Frontal cortex (tissue), 4 donors: ENCODE measurements around the gene RPS2. TPM values are rescaled to one million over a fixed set of nuclear protein-coding genes. Genes with fewer than 3 reads are reported as not detected.

Source experiments
- DNase-seq, 2 donors: peaks; one replicate each; pipeline ENCODE4 v3.0.0; 2012; ENCODE audit warnings: low spot score in 2 of 2
- FAIRE-seq: peaks from 2 replicates; lab custom pipeline; 2012; peaks lifted over from hg19 to GRCh38; lab: Jason Lieb, UNC
- total RNA-seq: library from RNA; depleted of rRNA; stranded (reverse); fragments of >200 nt; gene quantifications from one replicate; pipeline ENCODE4 v1.2.3, GENCODE V29; 2014
- donor health status: control.
- donor health status: control.
- donor health status: control.

RPS2 gene
- total RNA-seq, 1 donor from 2014 or later, result 1,930 TPM

DNA sequence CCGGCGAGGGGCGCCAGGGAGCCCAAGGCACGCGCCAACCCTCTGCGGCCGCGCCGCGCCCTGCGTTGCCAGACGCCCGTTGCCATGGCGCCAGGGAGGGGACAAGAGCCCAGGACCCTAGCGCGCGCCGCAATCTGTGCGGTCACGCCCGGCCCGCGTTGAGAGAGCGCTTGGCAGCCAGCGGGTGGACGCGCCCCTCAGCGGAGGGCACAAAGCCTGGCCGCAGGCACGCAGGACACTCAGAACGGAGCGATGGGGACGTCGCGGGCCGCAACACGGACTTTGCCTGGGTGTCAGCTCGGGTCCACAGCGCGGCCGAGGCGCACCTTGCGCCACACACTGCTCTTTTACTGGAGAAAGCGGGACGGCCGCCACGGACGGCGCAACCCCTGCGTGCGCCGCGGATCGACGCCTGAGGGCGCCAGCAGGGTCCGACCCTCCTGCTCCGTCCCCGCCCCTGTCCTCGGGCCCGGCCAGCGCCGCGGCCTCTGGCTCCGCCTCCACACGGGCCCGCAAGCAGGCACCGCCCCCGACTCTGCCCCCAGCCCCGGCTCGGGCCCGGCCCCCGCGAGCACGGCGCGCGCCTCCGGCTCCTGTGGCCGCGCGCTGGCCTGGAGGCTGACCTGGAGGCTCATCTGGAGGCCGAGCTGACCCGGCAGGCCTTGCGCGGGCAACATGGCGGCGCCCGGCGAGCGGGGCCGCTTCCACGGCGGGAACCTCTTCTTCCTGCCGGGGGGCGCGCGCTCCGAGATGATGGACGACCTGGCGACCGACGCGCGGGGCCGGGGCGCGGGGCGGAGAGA is 19.1 kb upstream of the RPS2 start, which contains the start of gene GFER:
Gene GFER, plus strand, starts transcription at position 650 of the 803 bp plus-strand sequence. Its CDS starts 26 bp downstream, at position 676.
- FAIRE-seq (no peak), DNase-seq (peak; percentile 100)

DNA sequence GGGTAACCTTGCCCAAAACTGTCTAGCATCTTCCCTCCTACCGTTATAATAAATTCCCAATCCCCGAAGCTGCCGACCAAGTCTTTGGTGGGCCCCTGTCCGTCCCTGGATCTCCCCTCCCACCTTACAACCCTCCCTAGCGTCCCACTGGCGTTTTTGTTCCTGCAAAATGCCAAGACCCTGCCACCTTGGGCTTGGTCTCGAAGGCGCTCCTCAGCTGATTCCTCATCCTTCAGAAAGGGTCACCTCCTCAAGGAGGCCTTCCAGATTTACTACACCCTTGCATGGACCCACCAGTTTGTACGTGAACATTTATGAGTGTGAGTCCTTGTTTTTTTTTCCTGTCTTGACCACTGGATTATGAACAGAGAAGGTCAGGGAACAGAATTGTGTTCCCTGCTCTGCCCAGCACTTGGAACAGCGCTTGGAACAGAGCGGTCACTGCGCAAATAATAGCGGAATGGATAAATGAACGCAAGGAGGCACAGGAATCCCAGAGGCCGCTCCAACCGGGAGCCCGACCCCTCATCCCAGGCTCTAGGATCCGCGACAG is 18.4 kb upstream of the RPS2 start:
- FAIRE-seq, result no peak

DNA sequence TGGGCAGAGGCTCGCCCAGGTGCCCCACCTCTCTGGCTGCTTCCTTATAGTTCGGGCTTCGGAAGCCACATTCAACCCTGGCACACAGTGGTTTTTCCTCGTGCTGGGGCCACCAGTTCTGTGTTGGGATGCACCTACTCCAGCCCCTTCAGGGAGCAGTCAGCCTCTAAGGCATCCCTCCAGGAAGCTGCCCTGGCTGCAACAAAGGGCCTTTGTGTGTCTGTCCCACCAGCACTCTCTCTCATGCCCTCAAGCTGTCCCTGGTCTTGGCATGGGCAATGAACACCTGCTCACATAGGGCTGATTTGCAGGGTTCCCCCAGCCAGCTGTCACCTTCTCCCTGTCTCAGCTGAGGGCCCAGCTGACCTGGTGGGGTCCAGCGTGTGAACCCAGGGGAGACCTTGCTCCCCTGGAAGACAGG is 17.4 kb upstream of the RPS2 start:
- FAIRE-seq (no peak), DNase-seq (peak in 1 of 2 donors; percentile 67)

More for the DNA sequence above, 18.4 kb upstream of the RPS2 start:
- no peak for DNase-seq

DNA sequence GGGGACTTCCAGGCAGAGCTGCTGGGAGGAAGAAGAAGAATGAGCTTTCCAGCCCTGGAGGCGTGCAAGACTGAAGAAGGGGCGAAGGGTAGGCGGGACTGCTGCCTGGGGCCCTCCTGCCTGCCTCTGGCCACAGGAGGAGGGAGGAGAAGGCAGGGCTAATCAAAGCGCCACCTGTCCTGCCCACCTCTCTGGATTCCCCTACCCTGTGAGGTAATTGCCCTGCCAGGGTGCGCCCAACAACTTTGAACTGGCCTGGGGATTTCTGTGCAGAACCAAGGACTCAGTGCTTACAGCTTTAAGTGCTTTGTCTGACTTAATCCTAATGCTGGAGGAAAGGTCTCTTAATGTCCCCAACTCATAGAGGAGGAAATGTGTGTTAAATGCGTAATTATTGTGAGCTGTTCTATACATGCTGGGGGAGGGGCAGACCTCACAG is 16.8 kb upstream of the RPS2 start, which contains the start of gene NOXO1:
Gene NOXO1, minus strand, starts transcription at position 72 of the 439 bp plus-strand sequence. CDS start 290 bp downstream, outside the sequence.
- FAIRE-seq (no peak), DNase-seq (no peak)

DNA sequence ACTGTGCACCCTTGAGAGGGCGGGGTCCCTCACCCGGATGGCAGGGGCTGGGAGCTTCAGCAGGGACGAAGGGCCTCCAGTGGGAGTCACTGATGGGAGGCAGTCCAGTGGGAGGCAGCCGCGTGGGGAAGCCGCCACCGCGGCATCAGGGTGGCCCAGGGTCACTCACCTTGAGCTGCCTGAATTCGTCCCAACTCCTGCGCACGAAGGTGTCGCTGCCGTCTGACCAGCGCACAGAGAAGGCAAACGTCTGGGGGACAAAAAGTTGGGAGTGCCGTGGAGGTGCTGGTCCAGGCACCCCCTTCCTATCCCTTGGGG is 16.1 kb upstream of the RPS2 start:
- FAIRE-seq, result no peak

DNA sequence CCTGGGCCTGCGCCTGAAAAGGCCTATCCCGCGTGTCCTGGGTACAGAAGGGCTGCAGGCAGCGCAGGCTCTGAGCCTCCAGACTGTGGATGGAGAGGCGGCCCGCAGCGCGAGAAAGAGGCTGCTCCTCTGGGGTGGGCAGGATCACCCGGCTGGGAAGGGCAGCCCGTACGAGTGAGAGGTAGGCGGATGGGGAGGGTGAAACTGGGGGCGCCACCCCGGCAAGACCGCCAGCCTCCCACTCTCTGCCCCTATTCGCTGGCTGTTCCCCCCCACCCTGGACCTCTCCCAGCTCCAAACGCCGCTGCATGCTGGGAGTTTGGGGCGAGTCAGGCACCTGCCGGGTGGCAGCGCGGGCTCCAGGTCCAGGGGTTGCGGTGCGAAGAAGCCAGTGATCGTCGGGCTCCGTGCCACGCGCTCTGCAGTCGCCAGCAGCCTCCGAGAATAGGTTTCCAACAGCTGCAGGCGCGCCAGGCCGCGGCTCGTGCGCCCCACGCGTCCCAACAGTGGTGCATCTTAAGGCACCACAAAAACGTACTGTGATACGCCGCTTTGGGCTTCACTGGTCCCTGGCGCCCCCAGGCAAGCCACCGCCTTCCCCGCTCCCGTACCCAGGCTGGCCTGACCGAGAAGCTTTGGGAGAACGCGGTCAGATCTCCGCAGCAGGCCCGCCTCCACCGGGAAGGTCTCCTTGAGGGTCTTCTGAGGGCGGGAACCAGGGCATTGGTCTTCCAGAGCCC is 15.6 kb upstream of the RPS2 start:
- DNase-seq, result no peak
- FAIRE-seq, result no peak

More for the DNA sequence above, 16.1 kb upstream of the RPS2 start:
- DNase-seq, result no peak

DNA sequence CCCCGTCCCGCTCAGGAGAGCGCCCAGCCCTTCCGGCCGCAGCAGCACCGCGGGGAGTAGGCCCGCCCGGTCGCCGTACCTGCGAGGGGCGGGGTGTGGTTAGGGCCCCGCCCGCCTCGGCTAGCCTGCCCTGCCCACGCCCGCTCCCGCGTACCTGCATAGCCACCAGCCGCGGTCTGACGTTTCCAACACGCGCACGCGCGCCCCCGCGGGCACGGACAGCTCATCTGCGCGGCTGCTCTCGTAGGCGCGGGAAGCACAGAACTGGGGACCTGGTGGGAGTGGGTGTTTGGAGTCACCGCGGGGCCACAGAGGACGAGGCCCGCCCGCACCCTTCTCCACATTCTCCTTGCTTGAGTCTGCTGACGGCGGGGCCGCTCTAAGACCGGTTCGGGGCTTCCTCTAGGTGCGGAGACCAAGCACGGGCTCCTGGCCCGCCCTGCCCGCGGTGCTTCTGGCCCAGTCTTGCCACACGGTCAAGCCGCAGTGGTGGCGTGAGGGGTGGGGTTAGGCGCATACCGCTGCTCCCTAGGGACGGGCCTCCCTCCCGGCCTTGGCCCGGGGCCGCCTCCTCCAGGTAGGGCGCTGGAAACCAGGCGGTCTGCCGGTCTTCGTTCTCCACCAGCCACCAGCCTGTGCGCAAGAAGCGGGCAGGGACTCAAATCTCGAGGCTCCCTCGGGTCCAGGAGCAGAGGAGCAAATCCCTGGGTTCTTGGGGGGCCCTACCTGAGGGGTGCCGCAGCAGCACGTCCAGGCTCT is 14.8 kb upstream of the RPS2 start:
- no peak for DNase-seq
- no peak for FAIRE-seq

DNA sequence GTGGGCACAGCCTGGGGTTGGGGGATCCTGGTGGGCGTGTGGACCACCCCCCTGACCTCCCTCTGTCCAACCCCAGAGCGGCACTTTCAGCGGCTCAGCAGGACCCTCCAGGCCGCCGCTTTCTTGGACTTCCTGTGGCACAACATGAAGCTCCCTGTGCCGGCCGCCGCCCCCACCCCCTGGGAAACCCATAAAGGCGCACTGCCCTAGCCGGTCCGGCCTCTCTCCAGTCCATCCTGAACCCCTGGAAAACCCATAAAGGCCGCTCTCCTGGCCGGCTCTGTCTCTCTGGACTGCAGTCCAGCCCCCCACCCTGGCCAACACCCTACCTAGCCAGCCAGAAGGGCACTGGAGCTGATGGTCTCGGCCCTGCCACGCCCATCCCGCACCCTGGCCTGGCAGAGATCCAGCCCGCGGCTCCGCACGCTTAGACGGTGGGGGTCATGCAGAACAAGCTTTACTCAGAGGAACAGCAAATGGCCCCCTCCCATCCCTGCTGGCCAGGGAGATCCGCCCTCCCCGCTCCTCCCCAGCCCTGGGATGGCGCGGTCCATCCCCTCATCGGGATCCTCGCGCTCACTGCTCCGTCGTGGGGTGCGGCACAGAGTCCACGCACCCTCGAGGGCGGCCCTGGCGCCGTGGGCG is 14.0 kb upstream of the RPS2 start:
- no peak for FAIRE-seq

DNA sequence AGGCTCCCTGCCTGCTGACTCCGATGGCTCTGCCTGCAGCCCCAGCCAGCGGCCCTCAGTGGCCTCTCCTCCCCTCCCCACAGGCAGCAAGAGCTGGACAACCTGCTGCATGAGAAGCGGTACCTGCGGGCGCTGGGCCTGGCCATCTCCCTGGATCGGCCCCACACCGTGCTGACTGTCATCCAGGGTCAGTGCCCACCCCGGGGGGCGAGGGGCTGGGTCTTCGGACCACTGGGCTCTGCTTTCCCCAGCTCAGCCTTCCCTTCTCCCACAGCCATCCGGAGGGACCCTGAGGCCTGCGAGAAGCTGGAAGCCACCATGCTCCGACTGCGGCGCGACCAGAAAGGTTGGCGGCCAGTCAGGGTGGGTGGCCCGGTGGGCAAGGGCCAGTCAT is 13.2 kb upstream of the RPS2 start:
- no peak for FAIRE-seq

More for the DNA sequence above, 14.0 kb upstream of the RPS2 start:
- DNase-seq, result no peak

DNA sequence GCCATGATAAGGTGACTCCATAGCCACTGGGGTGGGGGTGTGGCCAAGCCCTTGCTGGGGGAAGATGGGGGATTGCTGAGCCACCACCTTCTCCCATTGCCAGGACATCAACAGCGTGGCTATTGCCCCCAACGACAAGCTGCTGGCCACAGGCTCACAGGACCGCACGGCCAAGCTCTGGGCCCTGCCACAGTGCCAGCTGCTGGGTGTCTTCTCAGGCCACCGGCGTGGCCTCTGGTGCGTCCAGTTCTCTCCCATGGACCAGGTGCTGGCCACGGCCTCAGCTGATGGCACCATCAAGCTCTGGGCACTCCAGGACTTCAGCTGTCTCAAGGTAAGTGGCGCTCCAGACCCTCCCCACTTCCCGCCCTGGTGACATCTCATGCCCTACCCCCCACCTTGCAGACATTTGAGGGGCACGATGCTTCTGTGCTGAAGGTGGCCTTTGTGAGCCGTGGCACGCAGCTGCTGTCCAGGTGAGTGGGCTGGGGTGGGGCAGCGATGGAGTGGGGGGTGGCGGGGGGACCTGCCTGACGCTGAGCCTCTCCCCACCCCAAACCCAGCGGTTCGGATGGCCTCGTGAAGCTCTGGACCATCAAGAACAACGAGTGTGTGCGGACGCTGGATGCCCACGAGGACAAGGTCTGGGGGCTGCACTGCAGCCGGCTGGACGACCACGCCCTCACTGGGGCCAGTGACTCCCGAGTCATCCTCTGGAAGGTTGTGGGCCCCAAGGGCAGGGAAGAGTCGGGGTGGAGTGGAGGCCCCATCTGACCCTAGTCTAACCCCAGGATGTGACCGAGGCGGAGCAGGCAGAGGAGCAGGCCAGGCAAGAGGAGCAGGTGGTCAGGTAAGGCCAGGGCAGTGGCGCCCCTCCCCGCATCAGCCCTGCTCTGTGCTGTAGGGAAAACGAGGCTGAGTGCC is 12.6 kb upstream of the RPS2 start:
- FAIRE-seq, result no peak
- DNase-seq, result no peak

More for the DNA sequence above, 13.2 kb upstream of the RPS2 start:
- DNase-seq, result no peak

DNA sequence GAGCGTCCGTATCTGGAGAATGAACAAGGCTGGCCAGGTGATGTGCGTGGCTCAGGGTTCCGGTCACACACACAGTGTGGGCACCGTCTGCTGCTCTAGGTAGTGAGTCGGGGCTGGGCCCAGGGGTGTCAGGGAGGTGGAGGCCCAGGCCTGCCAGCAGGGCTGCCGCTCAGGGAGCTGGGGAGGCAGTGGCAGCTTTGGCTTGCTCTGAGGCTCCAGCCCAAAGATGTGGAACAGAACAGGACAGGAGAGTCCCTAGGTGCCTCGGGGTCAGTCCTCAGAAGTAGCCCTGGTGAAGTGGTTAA is 11.5 kb upstream of the RPS2 start:
- DNase-seq (no peak), FAIRE-seq (no peak)

DNA sequence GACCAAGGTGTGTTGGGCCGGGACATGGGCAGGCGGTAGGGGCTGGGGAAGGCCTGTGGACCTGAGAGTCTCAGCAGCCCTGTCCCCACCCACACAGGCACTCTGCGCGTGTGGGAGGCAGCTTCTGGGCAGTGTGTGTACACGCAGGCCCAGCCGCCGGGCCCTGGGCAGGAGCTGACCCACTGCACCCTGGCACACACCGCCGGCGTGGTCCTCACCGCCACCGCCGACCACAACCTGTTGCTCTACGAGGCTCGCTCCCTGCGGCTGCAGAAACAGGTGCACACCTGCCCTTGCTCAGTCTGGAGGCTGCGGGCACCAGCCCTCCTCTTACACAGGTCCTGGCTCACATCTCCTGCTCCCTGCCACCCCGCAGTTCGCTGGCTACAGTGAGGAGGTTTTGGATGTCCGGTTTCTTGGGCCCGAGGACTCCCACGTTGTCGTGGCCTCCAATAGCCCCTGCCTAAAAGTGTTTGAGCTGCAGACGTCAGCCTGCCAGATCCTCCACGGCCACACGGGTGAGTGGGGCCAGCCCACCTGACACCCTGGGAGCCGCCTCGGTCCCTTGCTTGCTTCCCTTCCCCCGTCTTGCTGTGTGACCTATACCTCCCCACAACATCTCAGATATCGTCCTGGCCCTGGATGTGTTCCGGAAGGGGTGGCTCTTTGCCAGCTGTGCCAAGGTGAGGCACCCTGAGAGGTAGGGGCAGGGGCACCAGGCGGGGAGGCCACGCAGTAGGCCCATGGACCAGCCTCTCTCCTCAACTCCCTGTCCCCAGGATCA is 11.0 kb upstream of the RPS2 start:
- FAIRE-seq, result no peak

DNA sequence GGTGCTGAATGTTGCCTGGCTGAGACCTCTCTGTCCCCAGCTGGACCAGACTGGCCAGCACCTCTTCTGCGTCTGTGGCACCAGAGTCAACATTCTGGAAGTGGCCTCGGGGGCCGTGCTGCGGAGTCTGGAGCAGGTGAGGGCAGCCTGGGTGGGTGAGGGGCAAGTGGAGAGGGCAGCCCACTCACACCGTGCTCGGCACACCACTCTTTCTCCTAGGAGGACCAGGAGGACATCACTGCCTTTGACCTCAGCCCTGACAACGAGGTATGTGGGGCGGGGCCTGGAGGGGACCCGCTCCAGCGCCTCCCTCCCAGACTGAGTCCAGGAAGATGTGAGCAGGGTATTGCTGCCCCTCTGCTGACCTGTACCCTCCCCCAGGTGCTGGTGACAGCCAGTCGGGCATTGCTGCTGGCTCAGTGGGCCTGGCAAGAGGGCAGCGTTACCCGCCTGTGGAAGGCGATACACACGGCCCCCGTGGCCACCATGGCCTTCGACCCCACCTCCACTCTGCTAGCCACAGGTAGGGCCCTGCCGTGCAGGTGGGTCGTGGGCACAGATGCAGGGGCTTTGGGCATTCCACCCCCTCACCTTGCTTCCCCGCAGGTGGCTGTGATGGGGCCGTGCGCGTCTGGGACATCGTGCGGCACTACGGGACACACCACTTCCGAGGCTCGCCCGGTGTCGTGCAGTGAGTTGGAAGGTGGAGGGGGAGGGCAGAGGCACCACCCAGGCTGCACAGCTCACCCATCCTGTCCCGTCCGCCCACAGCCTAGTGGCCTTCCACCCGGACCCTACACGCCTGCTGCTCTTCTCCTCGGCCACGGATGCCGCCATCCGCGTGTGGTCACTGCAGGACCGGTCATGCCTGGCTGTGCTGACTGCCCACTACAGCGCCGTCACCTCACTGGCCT is 9.8 kb upstream of the RPS2 start:
- DNase-seq, result no peak
- no peak for FAIRE-seq

More for the DNA sequence above, 11.0 kb upstream of the RPS2 start:
- no peak for DNase-seq

DNA sequence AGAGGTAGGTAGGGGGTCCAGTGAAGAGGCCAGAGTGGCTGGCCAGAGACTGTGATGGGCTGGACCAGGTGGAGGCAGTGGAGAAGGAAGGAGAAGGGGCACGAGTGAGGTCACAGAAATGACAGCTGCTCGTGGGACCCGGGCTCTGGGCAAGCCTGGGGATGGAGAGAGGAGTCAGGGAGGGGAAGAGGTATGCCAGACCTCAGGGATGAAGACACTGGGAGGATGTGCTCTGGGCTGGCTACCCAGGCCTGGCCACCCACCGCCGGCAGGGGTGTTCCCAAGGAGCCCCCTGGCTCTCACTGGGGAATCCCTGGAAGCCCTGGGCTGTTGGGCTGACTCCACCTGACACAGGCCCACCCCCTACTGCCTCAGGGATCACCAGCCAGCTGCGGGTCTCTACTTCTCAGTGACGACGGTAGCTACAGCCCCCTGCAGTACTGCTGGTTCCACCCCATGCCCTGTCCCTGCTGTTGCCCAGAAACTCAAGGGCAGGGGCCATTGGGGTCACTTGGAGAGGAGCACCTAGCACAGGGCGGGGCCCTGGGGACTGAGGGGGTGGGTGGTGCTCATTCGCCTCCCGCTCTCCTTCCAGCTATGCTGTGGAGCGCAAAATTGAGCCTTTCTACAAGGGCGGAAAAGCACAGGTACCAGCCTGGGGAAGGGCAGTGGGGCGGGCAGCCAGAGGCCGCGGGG is 9.0 kb upstream of the RPS2 start:
- FAIRE-seq, result no peak
- DNase-seq, result no peak

DNA sequence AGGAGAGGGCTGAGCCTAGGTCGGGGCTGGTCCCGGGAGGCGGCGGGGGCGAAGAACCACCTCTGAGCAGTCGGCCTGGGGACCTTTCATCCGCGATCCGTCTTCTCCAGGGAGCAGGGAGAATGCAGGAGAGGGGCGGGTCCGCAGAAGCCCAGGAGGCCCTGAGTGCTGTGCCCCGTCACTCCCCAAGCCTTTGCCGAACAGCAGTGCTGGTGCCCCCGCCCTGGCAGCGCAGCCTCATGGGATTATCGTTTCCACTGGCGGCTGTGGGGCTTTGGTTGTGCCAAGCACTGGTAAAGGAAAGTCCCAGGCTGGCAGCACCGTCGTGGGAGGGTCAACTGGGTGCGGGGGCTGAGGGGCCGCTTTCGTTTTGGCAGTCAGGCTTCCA is 7.9 kb upstream of the RPS2 start:
- FAIRE-seq (no peak), DNase-seq (no peak)

DNA sequence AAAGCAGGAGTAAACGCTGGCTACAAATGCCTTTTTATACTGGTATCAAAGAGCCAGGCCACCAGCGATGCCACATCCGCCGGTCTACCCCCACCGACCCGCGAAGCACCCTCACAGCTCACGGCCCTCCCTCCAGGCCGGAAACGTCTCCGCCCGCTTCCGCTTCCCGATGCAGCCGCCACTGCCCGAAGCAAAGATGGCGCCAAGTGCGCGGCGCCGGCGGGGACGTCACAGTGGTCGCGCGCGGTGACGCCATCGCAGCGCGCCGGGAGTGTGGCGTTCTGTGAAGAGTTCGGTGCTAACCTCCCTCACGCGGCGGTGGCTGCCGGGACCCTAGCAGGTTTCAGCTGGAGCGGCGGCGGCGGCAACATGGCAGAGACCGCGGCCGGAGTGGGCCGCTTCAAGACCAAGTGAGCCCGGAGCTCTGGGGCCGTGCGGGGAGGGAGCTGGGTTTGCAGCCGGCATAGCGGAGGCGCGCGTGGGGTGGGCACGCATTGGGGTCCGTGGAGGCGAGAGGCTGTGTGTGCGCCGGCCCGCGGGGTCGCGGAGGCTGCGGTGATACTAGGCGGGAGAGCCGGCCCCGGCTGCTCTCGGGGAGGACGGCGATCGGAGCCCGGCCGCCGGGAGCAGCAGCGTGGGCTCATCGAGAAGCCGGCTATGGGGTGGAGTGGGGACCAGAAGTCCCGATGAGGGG is 7.3 kb upstream of the RPS2 start, which contains the start of gene TBL3:
Gene TBL3, plus strand, starts transcription at position 258 of the 694 bp plus-strand sequence. Its CDS starts 112 bp downstream, at position 370.
- FAIRE-seq (no peak), DNase-seq (peak; percentile 98 to 99)
